ENCODE measurements around the gene GMPR2. TPM values are rescaled to one million over a fixed set of nuclear protein-coding genes. Genes with fewer than 3 reads are reported as not detected.

Gene GMPR2
- total and polyA plus RNA-seq, 2 experiments from 2014 or later = 60.6 to 70.6 TPM

DNA sequence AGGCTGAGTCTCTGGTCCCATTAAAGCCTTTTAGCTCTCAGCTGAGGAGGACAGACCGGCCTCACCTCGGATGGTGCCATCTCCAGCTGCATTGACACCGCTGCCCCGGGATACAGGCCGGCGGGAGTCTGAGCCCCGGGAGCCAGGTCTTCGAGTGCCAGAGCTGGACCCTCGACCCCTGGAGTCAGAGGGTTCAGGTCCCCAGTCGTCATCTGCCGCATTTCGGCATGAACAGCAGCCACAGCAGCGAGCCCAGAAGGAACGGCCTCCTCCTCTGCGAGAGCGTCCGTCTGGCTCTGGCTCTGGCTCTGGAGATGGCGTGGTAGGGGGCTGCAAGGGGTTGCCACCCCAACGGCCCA is 29.2 kb downstream of the GMPR2 start:
- no peaks in the 10 kb centered on the region for H3K4me1 ChIP-seq (ENCODE audit: insufficient read depth)
- H3K4me3 ChIP-seq = no peak overlapping the region
- no peaks in the 10 kb centered on the region for H4K20me1 ChIP-seq (replicated peaks; ENCODE audit: insufficient read depth)
- DNase-seq (ENCODE audit: low spot score) (no peak), ATAC-seq (no peak)
- no peak overlapping the region for H2AFZ ChIP-seq
- Mint-ChIP-seq H3K4me3 (no peak overlapping the region), H3K27me3 (ENCODE audit: insufficient read depth, low read depth, poor library complexity) (peaks cover 14% of the 10 kb centered on the region), H3K9me3 (no peaks in the 10 kb centered on the region), H3K36me3 (ENCODE audit: low read depth) (peaks cover under 1% of the 10 kb centered on the region; the same call in 2 of the 3 replicates), H3K4me1 (peaks cover 7% of the 10 kb centered on the region; the same call in 2 of the 3 replicates), H3K27ac (no peak overlapping the region)
- TF ChIP-seq CREB1 (CRISPR knock-in tag; IDR thresholded peaks at IDR 0.05; ENCODE audit: low read depth) (no peak), EZH2phosphoT487 (IDR thresholded peaks at IDR 0.05; ENCODE audit: unreplicated experiment) (no peak), STAT1 (IDR thresholded peaks at IDR 0.05; ENCODE audit: unreplicated experiment) (no peak), NANOG (IDR thresholded peaks at IDR 0.05; ENCODE audit: borderline replicate concordance) (no peak), JUNB (IDR thresholded peaks at IDR 0.05; ENCODE audit: unreplicated experiment) (no peak), ZNF114 (CRISPR knock-in tag; IDR thresholded peaks at IDR 0.05) (no peak), ZNF331 (CRISPR knock-in tag; IDR thresholded peaks at IDR 0.05; ENCODE audit: low read depth) (no peak), POLR2AphosphoS5 (IDR thresholded peaks at IDR 0.05; ENCODE audit: low read depth) (no peak), EZH2 (IDR thresholded peaks at IDR 0.05; ENCODE audit: low read depth, unreplicated experiment) (no peak)
- TF ChIP-seq, protein P1, sequence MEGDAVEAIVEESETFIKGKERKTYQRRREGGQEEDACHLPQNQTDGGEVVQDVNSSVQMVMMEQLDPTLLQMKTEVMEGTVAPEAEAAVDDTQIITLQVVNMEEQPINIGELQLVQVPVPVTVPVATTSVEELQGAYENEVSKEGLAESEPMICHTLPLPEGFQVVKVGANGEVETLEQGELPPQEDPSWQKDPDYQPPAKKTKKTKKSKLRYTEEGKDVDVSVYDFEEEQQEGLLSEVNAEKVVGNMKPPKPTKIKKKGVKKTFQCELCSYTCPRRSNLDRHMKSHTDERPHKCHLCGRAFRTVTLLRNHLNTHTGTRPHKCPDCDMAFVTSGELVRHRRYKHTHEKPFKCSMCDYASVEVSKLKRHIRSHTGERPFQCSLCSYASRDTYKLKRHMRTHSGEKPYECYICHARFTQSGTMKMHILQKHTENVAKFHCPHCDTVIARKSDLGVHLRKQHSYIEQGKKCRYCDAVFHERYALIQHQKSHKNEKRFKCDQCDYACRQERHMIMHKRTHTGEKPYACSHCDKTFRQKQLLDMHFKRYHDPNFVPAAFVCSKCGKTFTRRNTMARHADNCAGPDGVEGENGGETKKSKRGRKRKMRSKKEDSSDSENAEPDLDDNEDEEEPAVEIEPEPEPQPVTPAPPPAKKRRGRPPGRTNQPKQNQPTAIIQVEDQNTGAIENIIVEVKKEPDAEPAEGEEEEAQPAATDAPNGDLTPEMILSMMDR (conservative IDR thresholded peaks at IDR 0.05; ENCODE audit: low read depth in 2 of 2) = no peak
- TF ChIP-seq, protein P2, sequence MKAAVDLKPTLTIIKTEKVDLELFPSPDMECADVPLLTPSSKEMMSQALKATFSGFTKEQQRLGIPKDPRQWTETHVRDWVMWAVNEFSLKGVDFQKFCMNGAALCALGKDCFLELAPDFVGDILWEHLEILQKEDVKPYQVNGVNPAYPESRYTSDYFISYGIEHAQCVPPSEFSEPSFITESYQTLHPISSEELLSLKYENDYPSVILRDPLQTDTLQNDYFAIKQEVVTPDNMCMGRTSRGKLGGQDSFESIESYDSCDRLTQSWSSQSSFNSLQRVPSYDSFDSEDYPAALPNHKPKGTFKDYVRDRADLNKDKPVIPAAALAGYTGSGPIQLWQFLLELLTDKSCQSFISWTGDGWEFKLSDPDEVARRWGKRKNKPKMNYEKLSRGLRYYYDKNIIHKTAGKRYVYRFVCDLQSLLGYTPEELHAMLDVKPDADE (IDR thresholded peaks at IDR 0.05) = no peak
- TF ChIP-seq, protein P3, sequence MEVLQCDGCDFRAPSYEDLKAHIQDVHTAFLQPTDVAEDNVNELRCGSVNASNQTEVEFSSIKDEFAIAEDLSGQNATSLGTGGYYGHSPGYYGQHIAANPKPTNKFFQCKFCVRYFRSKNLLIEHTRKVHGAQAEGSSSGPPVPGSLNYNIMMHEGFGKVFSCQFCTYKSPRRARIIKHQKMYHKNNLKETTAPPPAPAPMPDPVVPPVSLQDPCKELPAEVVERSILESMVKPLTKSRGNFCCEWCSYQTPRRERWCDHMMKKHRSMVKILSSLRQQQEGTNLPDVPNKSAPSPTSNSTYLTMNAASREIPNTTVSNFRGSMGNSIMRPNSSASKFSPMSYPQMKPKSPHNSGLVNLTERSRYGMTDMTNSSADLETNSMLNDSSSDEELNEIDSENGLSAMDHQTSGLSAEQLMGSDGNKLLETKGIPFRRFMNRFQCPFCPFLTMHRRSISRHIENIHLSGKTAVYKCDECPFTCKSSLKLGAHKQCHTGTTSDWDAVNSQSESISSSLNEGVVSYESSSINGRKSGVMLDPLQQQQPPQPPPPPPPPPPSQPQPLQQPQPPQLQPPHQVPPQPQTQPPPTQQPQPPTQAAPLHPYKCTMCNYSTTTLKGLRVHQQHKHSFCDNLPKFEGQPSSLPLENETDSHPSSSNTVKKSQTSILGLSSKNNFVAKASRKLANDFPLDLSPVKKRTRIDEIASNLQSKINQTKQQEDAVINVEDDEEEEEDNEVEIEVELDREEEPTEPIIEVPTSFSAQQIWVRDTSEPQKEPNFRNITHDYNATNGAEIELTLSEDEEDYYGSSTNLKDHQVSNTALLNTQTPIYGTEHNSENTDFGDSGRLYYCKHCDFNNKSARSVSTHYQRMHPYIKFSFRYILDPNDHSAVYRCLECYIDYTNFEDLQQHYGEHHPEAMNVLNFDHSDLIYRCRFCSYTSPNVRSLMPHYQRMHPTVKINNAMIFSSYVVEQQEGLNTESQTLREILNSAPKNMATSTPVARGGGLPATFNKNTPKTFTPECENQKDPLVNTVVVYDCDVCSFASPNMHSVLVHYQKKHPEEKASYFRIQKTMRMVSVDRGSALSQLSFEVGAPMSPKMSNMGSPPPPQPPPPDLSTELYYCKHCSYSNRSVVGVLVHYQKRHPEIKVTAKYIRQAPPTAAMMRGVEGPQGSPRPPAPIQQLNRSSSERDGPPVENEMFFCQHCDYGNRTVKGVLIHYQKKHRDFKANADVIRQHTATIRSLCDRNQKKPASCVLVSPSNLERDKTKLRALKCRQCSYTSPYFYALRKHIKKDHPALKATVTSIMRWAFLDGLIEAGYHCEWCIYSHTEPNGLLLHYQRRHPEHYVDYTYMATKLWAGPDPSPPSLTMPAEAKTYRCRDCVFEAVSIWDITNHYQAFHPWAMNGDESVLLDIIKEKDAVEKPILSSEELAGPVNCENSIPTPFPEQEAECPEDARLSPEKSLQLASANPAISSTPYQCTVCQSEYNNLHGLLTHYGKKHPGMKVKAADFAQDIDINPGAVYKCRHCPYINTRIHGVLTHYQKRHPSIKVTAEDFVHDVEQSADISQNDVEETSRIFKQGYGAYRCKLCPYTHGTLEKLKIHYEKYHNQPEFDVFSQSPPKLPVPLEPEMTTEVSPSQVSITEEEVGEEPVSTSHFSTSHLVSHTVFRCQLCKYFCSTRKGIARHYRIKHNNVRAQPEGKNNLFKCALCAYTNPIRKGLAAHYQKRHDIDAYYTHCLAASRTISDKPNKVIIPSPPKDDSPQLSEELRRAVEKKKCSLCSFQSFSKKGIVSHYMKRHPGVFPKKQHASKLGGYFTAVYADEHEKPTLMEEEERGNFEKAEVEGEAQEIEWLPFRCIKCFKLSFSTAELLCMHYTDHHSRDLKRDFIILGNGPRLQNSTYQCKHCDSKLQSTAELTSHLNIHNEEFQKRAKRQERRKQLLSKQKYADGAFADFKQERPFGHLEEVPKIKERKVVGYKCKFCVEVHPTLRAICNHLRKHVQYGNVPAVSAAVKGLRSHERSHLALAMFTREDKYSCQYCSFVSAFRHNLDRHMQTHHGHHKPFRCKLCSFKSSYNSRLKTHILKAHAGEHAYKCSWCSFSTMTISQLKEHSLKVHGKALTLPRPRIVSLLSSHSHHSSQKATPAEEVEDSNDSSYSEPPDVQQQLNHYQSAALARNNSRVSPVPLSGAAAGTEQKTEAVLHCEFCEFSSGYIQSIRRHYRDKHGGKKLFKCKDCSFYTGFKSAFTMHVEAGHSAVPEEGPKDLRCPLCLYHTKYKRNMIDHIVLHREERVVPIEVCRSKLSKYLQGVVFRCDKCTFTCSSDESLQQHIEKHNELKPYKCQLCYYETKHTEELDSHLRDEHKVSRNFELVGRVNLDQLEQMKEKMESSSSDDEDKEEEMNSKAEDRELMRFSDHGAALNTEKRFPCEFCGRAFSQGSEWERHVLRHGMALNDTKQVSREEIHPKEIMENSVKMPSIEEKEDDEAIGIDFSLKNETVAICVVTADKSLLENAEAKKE (CRISPR knock-in tag; IDR thresholded peaks at IDR 0.05) = no peak
- TF ChIP-seq, protein P4, sequence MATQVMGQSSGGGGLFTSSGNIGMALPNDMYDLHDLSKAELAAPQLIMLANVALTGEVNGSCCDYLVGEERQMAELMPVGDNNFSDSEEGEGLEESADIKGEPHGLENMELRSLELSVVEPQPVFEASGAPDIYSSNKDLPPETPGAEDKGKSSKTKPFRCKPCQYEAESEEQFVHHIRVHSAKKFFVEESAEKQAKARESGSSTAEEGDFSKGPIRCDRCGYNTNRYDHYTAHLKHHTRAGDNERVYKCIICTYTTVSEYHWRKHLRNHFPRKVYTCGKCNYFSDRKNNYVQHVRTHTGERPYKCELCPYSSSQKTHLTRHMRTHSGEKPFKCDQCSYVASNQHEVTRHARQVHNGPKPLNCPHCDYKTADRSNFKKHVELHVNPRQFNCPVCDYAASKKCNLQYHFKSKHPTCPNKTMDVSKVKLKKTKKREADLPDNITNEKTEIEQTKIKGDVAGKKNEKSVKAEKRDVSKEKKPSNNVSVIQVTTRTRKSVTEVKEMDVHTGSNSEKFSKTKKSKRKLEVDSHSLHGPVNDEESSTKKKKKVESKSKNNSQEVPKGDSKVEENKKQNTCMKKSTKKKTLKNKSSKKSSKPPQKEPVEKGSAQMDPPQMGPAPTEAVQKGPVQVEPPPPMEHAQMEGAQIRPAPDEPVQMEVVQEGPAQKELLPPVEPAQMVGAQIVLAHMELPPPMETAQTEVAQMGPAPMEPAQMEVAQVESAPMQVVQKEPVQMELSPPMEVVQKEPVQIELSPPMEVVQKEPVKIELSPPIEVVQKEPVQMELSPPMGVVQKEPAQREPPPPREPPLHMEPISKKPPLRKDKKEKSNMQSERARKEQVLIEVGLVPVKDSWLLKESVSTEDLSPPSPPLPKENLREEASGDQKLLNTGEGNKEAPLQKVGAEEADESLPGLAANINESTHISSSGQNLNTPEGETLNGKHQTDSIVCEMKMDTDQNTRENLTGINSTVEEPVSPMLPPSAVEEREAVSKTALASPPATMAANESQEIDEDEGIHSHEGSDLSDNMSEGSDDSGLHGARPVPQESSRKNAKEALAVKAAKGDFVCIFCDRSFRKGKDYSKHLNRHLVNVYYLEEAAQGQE (IDR thresholded peaks at IDR 0.05; ENCODE audit: unreplicated experiment) = no peak
- H3K27me3 ChIP-seq (ENCODE audit: insufficient read depth) = no peaks in the 10 kb centered on the region
- no peak overlapping the region for H3K4me2 ChIP-seq
- no peak overlapping the region for H3K27ac ChIP-seq (ENCODE audit: low read depth)
- no peaks in the 10 kb centered on the region for H3K9me2 ChIP-seq (ENCODE audit: insufficient read depth)
- no peaks in the 10 kb centered on the region for H3F3A ChIP-seq (replicated peaks; ENCODE audit: low read depth)
- no peaks in the 10 kb centered on the region for H3K79me2 ChIP-seq (replicated peaks; ENCODE audit: insufficient read depth)
- no peaks in the 10 kb centered on the region for H3K36me3 ChIP-seq (ENCODE audit: insufficient read depth)
